HG02970 (cell line): ENCODE measurements around the gene AKR1B15.
A peak's percentile ranks its signal among the peaks of the same experiment; 100 is the strongest.
"Not testable (repeated sequence)": the region's sequence is repeated elsewhere in the genome, so short reads cannot be mapped to it uniquely, and the experiment has no call there.

Experiments
- ATAC-seq: cut with Tn5 transposase; IDR thresholded peaks from one replicate; pipeline ENCODE4 v1.9.1; 2021; ENCODE audit warnings: mild to moderate bottlenecking, moderate library complexity, moderate number of reproducible peaks; ENCODE audit not compliant: unreplicated experiment, low FRiP score

Gene AKR1B15

GRCh38 chr7:134548877-134549276 is at the start of gene AKR1B15:
Gene AKR1B15 (plus strand): TSS chr7:134549110. CDS start chr7:134564620, 15,510 bp downstream.
- peak; percentile 66 for ATAC-seq

GRCh38 chr7:134500406-134500805 is 48.5 kb upstream of the AKR1B15 start:
- no peak for ATAC-seq

DNA sequence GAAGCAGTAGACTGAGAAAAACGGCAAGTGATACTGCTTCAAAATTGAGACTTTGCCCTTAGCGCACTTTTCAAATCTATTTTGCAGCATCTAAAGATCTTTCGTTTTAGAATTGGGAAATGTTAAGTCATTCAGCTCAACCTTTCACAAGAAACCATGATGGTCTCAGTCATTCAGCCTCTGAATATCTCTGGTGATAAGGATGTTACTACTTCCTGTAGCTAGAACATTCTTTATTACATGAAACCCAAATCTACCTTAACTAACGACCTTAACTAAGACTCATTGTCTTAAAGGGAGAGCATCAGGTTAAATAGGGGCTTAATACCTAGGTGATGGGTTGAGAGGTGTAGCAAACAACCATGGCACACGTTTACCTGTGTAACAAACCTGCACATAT is 47.9 kb upstream of the AKR1B15 start:
- no peak for ATAC-seq

- ATAC-seq: no peak
Observed at GRCh38 chr7:134502463-134503371, 46.2 kb upstream of the AKR1B15 start.

DNA sequence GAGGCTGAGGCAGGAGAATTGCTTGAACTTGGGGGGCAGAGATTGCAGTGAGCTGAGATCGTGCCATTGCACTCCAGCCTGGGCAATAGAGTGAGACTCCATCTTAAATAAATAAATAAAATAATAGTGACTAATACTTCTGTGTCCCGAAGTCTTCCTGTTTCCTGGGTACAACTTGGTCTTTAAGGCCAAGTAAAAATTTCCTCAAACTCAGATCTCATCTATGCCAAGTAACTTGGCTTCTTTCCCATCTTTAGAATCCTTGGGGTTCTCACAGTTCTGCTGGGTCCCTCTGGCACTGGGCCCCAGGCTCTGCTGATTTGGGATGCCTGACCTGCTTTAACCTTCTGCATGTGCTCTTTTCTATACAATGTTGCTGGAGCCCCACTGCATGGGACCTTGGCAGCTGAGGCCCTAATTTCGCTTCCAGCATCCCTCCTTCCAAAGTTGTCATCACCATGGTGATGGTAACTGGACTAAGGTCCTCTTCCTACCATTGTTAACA is 44.2 kb upstream of the AKR1B15 start:
- no peak for ATAC-seq

GRCh38 chr7:134505856-134506255 is 43.1 kb upstream of the AKR1B15 start:
- no peak for ATAC-seq

GRCh38 chr7:134509010-134509409 is 39.9 kb upstream of the AKR1B15 start:
- no peak for ATAC-seq

DNA sequence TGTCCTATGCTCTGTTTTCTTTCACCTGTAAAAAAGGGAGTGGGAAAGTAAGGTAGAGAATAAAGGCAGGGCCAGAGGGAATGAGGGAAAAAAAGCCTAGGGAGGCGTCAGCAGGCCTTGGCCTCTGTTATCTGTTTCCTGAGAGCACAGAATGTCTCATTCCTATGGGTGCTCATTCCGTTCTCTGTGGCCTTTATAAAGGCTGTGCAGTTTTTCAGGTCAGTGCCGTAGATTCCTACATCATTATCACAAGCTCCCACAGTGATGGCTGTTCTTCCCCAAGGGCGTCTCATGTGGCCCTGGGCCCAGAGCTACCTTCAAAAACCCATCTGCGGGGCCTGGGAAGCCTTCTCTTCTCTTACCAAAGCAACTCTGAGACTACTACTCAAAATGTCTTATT is 38.3 kb upstream of the AKR1B15 start:
- ATAC-seq: no peak

- no peak for ATAC-seq
Observed at GRCh38 chr7:134512271-134512670, 36.6 kb upstream of the AKR1B15 start.

GRCh38 chr7:134513169-134513752 is 35.6 kb upstream of the AKR1B15 start:
- ATAC-seq: no peak

DNA sequence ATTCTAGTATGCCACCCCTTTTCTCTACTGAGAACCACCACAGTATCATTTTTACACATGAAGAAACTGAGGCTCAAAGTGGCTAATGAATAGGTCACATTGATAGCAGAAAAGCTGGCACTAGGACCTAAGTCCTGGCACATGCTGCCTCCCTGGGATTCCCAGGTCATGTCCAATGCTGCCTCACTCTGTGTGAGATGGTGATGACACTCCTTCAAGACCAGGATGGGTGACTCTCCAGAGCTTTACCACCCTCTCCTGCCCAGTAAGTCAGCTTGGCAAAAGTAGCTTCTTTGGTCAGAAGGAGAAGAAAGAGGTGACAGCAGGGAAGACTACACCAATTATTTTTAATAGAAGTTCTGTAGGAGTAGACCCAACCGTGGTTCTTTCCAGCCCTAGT is 34.8 kb upstream of the AKR1B15 start:
- no peak for ATAC-seq

- ATAC-seq: peak; percentile 71
Observed at GRCh38 chr7:134514663-134515062, 34.2 kb upstream of the AKR1B15 start.

DNA sequence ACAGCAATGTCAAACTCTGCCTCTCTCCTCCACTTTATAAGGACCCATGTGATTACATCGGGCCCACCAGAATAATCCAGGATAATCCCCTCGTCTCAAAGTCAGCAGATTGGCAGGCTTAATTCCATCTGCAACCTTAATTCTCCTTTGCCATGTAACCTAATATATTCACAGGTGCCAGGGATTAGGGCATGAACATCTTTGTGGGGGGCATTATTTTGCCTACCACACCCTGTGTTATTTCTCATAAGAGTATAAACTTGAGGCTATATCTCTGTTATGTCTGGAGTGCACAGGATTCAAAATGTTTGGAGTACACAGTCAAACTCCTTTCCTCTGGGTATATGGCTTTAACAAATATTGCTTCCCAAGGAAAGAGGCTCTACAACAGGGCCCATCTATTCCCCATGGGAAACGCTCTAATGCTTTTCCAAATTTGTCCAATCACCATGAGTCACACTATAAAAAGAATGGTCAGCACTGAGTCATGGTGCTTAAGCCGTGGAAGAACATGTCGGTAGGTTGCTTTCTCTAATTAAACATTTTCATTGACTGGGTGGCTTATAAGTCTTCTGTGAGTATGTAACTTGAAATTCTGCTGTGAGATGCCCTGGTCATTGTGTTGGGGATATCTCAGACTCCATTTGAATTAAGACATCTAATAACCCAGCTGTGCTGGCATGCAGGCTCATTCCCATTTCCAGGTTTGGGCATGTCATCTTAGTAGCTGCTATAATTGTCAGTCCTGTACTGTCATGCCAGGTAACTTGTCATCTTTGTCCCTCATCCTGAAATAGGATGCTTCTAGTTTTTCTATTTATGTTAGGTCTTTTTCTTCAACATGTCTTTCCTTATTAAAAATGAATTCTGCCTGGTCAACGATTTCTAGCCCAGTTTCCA is 33.1 kb upstream of the AKR1B15 start:
- no peak for ATAC-seq

DNA sequence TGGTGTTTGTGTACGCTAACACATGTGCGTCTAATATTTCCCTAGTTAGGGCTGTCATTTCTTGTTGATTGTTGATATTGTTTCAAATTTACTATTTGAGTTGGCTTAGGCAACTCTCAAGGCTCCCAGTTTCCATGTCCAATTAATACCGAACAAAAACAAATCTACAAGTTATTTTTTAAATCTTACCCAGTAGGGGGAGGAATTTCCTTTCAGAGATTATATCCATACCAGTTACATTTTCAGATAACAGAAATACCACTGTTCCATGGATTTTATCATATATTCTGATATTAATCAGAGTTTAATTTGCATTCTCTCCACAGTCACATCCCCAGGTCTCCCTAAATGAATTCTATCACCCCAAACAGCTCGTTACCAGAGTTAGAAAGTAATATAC is 28.8 kb upstream of the AKR1B15 start:
- ATAC-seq: no peak

DNA sequence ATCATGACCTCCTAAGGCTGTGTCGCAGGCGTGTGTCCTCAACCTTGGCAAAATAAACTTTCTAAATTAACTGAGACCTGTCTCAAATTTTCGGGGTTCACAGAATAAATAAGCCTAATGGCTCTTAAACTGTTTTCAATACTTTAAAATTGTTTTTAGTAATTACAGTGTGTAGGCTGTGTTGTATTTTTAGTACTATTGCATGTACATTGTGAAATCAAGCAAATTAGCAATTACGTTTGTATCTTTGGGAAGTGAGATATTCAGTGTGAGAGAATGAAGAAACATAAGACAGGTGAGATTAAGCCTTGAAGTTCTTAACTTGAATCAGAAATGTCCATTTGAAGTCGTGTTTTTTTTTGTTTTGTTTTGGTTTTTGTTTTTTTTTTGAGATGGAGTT is 26.3 kb upstream of the AKR1B15 start:
- no peak for ATAC-seq

DNA sequence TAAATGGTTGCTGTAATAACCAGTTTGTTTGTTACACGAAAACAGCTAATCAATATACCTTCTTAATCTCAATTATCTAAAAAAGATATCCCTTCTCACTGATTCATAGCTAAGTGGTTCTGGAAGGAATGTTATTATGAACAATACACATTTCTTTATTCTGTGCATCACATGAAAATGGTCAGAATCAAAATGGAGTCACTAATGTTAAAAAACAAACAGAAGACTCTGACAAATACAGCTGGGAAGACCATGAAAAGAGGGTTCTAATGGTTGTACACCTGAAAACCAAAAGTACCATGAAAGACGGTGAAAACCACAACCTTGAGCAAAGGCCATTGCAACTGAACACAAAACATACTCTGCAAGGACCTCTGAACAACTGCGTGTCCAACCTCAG is 23.5 kb upstream of the AKR1B15 start:
- ATAC-seq: not testable (repeated sequence)

GRCh38 chr7:134526552-134527248 is 22.2 kb upstream of the AKR1B15 start:
- ATAC-seq: not testable (repeated sequence)

GRCh38 chr7:134527979-134528371 is 20.9 kb upstream of the AKR1B15 start:
- ATAC-seq: no peak

DNA sequence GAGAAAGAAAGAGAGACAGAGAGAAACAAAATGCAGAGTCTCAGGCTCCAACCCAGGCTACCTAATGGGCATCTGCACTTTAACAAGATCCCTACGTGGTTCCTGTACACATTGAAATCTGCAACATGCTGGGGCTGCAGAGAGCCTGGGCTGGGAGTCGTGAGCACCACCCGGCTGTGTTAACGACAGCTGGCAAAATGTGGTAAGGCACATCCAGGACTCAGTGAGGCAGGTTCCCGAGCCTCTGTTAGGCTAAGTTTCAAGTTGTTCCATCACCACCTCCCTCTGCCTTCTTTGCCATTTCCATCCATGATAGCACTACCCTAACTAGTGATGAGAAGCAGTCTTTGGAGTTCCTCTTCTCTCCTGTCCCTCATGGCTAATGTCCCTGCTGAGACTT is 20.2 kb upstream of the AKR1B15 start:
- no peak for ATAC-seq

- ATAC-seq: no peak
Observed at GRCh38 chr7:134530460-134530859, 18.4 kb upstream of the AKR1B15 start.
